Mammary epithelial cell (primary cell): ENCODE measurements around the gene RACGAP1.

ENCODE experiments used
- EZH2 ChIP-seq: IDR thresholded peaks from 2 replicates; pipeline ENCODE4 v1.6.1; 2012; ENCODE audit warnings: low read length, inconsistent platforms, borderline replicate concordance
- TF ChIP-seq, protein P1 (sequence below), 2 donors: IDR thresholded peaks in 1 of 2; conservative IDR thresholded peaks in 1 of 2; 2 replicates each; pipeline ENCODE4 v1.5.1; 2011 to 2012; ENCODE audit warnings: inconsistent platforms in 2 of 2, low read length in 2 of 2, mild to moderate bottlenecking in 2 of 2, control low read depth in 1 of 2, low read depth in 1 of 2; ENCODE audit not compliant: insufficient read depth in 1 of 2; ENCODE audit errors: extremely low read depth in 1 of 2

DNA sequence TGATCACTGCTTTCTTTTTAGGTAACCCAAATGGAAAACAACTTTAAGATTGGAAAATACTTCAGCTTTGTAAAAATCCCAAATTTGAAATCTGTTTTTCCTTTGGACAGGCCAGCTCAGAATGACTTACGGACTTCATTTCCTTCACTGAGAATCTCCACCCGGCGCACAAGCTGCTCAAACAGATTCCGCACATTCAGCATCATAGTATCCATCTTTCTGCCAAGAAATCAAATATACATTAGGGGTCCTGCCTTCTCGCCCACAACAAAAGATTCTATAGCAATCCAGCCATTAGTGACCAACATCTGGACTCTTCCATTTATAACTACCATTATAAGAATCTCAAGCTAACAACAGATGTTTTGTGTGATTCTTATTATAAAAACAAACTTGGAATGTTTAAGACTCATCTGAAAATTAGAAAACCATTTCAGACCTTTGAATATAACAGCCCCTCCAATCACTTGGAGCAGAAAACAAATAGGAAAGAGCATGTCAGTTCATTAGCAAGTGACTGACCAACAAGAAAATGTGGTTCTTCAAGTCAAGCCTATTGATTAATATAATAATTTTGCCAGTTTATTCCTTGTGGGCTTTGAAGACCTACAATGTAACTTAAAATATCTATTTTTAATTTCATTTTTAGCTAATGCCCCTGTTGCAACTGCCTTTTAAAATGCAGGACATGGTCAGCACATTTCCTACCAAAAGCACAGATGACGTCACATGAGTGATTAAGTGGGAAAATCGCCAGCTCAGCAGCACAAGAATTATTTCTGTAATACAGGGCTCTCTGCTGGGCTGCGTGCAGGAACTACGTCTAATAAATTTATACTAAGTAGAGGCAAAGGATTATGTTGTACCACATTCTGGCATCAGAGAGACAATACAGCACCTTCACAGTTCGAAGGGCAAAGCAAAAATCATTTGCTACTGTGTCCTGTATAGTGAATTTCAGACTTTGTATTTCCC is 8.5 kb downstream of the RACGAP1 start:
- TF ChIP-seq, protein P1, sequence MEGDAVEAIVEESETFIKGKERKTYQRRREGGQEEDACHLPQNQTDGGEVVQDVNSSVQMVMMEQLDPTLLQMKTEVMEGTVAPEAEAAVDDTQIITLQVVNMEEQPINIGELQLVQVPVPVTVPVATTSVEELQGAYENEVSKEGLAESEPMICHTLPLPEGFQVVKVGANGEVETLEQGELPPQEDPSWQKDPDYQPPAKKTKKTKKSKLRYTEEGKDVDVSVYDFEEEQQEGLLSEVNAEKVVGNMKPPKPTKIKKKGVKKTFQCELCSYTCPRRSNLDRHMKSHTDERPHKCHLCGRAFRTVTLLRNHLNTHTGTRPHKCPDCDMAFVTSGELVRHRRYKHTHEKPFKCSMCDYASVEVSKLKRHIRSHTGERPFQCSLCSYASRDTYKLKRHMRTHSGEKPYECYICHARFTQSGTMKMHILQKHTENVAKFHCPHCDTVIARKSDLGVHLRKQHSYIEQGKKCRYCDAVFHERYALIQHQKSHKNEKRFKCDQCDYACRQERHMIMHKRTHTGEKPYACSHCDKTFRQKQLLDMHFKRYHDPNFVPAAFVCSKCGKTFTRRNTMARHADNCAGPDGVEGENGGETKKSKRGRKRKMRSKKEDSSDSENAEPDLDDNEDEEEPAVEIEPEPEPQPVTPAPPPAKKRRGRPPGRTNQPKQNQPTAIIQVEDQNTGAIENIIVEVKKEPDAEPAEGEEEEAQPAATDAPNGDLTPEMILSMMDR (conservative IDR thresholded peaks at IDR 0.05 in 1 of 2, IDR thresholded peaks at IDR 0.05 in 1 of 2; ENCODE audit: extremely low read depth in 1 of 2, insufficient read depth in 1 of 2, low read depth in 1 of 2, low read length in 2 of 2): no peak
- TF ChIP-seq EZH2: no peak
